Activated CD4-positive, alpha-beta T cell treated with anti-CD3 and anti-CD28 coated beads for 36 hours (primary cell): ENCODE measurements around the gene PRRC2A. TPM values are rescaled to one million over a fixed set of nuclear protein-coding genes. Genes with fewer than 3 reads are reported as not detected.
A peak's percentile ranks its signal among the peaks of the same experiment; 100 is the strongest.

Experiments used
- ATAC-seq: fragments of 200-7000 bp; cut with Tn5 transposase; one replicate; pipeline ENCODE4 v1.10.0; 2021; ENCODE audit warnings: mild to moderate bottlenecking, moderate library complexity
- CTCF ChIA-PET: fragments of 350-600 bp; sonication (Branson Sonifier 250); formaldehyde crosslinking; loops from one replicate; lab custom pipeline; 2021; ENCODE audit warnings: antibody characterized with exemption; lab: Charles Lee
- POLR2A ChIA-PET: fragments of 350-600 bp; sonication (Branson Sonifier 250); formaldehyde crosslinking; loops from one replicate; lab custom pipeline; 2021; ENCODE audit warnings: antibody characterized with exemption, inconsistent platforms; lab: Charles Lee
- DNase-seq: peaks from one replicate; pipeline ENCODE4 v3.0.0-alpha.2; 2020
- H3K27ac Mint-ChIP-seq: one replicate; pipeline ENCODE4 v1.8.0; 2021; ENCODE audit warnings: mixed read lengths
- H3K27me3 Mint-ChIP-seq: one replicate; pipeline ENCODE4 v1.8.0; 2021; ENCODE audit warnings: mixed read lengths
- H3K36me3 Mint-ChIP-seq: one replicate; pipeline ENCODE4 v1.8.0; 2021; ENCODE audit warnings: low read depth, mixed read lengths
- H3K4me1 Mint-ChIP-seq: one replicate; pipeline ENCODE4 v1.8.0; 2021; ENCODE audit warnings: mixed read lengths
- H3K4me3 Mint-ChIP-seq: one replicate; pipeline ENCODE4 v1.8.0; 2021; ENCODE audit warnings: mild to moderate bottlenecking, moderate library complexity, mixed read lengths
- H3K9me3 Mint-ChIP-seq: one replicate; pipeline ENCODE4 v1.8.0; 2021; ENCODE audit warnings: low read depth, mixed read lengths
- intact Hi-C, 2 experiments: fragments of 100-400 bp; cut with DNase I in 1 of 2; cut with micrococcal nuclease in 1 of 2; formaldehyde crosslinking; loops; one replicate each; pipeline versions ENCODE4 v1.14.2 to v1.15.1; 2022 to 2024; cut with DNase I, micrococcal nuclease
- total RNA-seq, 2 experiments: library from RNA; stranded (reverse); gene quantifications; one replicate each; pipeline ENCODE4 v1.2.3, GENCODE V29; 2021

The PRRC2A gene
- total RNA-seq, 2 experiments from 2014 or later: 255 to 280 TPM

DNA sequence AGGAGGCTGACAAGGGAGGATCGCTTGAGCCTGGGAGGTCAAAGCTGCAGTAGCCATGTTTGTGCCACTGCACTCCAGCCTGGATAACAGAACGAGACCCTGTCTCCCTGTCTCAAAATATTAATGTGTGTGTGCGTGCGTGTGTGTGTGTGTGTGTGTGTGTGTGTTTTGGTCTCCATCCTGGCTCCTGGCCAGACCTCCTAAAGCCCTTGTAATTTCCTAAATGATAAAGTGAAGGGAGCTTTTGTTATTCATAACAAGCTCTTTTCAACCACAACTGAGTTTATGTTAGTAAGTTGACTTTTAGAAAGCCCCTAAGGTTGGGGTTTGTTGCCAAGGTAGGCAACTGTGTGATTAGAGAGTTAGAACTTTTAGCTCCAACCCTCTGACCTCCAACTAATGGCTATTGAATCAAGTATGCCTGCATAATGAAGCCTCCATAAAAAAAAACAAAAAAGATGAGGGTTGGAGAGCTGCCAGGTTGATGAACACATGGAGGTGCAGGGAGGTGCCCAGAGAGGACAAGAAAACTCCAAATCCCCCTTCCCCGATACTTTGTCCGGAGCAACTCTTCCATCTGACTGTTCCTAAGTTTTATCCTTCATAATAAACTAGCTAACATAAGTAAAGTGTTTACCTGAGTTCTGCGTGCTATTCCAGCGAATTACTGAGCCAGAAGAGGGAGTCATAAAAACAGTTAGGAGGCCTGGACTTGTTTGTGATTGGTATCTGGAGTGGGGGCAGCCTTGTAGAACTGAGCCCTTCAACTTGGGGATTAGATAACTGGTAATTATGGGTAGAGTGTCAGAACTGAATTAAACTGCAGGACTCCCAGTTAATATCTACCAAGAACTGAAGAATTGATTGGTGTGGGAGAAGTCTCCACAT, 10.8 kb upstream of the PRRC2A start:
- Mint-ChIP-seq H3K27ac (no peak overlapping the region), H3K9me3 (no peaks in the 10 kb centered on the region), H3K36me3 (no peaks in the 10 kb centered on the region), H3K4me1 (peaks cover 2% of the 10 kb centered on the region), H3K27me3 (no peaks in the 10 kb centered on the region), H3K4me3 (no peak overlapping the region)
- ChIA-PET CTCF (interaction anchor here (0.6 to 21.6 kb wide), 7 partner anchors 9 to 622 kb away, joined by 3 to 658 read pairs (median 7); partner anchors contain the start of genes ATP6V1G2, DDX39B, LST1 and NFKBIL1), POLR2A (no interaction called here)
- intact Hi-C loops: no loop called here
- DNase-seq: no peak
- no peak for ATAC-seq

GRCh38 chr6:31610968-31611367, 9.5 kb upstream of the PRRC2A start:
- DNase-seq (no peak), ATAC-seq (no peak)
- Mint-ChIP-seq H3K27me3 (no peaks in the 10 kb centered on the region), H3K4me1 (peaks cover 15% of the 10 kb centered on the region), H3K27ac (no peak overlapping the region), H3K9me3 (no peaks in the 10 kb centered on the region), H3K36me3 (no peaks in the 10 kb centered on the region), H3K4me3 (no peak overlapping the region)
- intact Hi-C loops: no loop called here
- ChIA-PET POLR2A (interaction anchor here (0.5 to 0.6 kb wide), 2 partner anchors 9 to 83 kb away, joined by 3 read pairs; no protein-coding TSS in a partner anchor), CTCF (interaction anchor here (0.6 to 21.6 kb wide), 7 partner anchors 13 to 167 kb away, joined by 3 to 658 read pairs (median 6); partner anchors contain the start of genes ATP6V1G2, DDX39B, LST1 and NFKBIL1)

- Mint-ChIP-seq H3K27ac (no peak overlapping the region), H3K27me3 (no peaks in the 10 kb centered on the region), H3K9me3 (no peaks in the 10 kb centered on the region), H3K4me1 (peaks cover 33% of the 10 kb centered on the region), H3K36me3 (peaks cover 4% of the 10 kb centered on the region), H3K4me3 (no peak overlapping the region)
- ChIA-PET POLR2A (no interaction called here), CTCF (interaction anchor here (0.6 to 4.4 kb wide), 2 partner anchors 16 to 55 kb away, joined by 3 to 22 read pairs; no protein-coding TSS in a partner anchor)
- no peak for ATAC-seq
- DNase-seq: no peak
- intact Hi-C loops: no loop called here
Measured at GRCh38 chr6:31614075-31614619, 6.4 kb upstream of the PRRC2A start.

DNA sequence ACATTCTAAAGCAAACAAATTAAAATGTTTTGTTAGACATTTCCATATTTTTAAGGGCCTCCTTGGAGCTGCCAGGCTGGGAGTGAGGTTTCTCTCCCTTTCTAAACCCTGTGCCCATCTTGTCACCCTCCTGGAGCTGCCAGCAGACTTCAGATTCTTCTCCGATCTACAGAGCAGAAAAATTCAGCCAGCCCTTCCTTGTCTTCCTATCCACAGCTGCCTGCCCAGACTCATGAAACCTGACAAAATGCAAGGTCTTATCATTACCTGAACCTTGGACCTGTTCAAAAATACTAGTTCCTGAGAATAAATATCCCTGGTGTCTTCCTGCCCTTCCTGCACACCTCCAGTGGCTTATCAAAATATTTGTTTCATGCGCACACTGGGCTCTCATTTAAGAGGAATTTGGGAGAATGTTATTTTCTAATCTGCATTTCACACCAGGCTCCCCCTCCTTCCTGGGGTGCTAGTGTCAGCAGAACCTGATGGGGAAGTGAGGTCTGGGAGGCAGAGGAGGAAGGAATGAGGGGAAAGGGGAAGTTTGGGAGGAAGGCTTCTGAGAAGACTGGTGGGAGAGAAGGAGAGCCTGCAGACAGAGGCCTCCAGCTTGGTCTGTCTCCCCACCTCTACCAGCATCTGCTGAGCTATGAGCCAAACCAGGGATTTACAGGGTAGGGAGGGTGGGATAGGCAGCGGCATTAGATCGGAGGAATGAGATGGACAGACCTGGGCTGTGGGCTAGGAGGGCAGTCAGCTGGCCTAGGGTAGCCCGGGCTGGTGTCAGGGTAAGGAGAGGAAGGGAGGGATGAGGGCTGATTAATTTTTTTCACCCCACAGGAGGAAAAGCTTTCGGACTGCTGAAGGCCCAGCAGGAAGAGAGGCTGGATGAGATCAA, 5.6 kb upstream of the PRRC2A start, which contains the start of gene AIF1:
Gene AIF1, plus strand, starts transcription at position 551 of the 895 bp plus-strand sequence. Its CDS starts 96 bp downstream, at position 647.
- no peak for ATAC-seq
- CTCF ChIA-PET: interaction anchor here (0.6 to 4.4 kb wide), 4 partner anchors 16 to 69 kb away, joined by 3 to 22 read pairs (median 4); partner anchors contain the start of gene ATP6V1G2
- intact Hi-C loops: no loop called here

GRCh38 chr6:31615748-31616147, 4.8 kb upstream of the PRRC2A start:
- Mint-ChIP-seq H3K9me3 (no peaks in the 10 kb centered on the region), H3K4me3 (peak overlapping the region; percentile 75), H3K27ac (peak overlapping the region; percentile 86), H3K4me1 (peaks cover 39% of the 10 kb centered on the region), H3K36me3 (peaks cover 11% of the 10 kb centered on the region), H3K27me3 (no peaks in the 10 kb centered on the region)
- POLR2A ChIA-PET: interaction anchor here (1.1 kb wide), 1 partner anchor 37 kb away, joined by 3 read pairs; the partner anchor contains the start of gene BAG6
- DNase-seq: peak; percentile 56
- no peak for ATAC-seq
- CTCF ChIA-PET: interaction anchor here (0.8 to 4.4 kb wide), 4 partner anchors 17 to 70 kb away, joined by 3 to 22 read pairs (median 6); partner anchors contain the start of gene ATP6V1G2
- intact Hi-C loops: no loop called here

More for the DNA sequence above, 5.6 kb upstream of the PRRC2A start, which contains the start of gene AIF1:
- Mint-ChIP-seq H3K27me3 (no peaks in the 10 kb centered on the region), H3K4me3 (peak within 1 kb of the TSS; percentile 75), H3K9me3 (no peaks in the 10 kb centered on the region), H3K4me1 (peaks cover 39% of the 10 kb centered on the region), H3K27ac (peak within 1 kb of the TSS; percentile 86), H3K36me3 (peaks cover 11% of the 10 kb centered on the region)
- POLR2A ChIA-PET: interaction anchor here (1.1 kb wide), 1 partner anchor 37 kb away, joined by 3 read pairs; the partner anchor contains the start of gene BAG6
- no peak for DNase-seq

GRCh38 chr6:31617010-31617409, 3.5 kb upstream of the PRRC2A start:
- intact Hi-C loops: no loop called here
- peaks cover 20% of the 10 kb centered on the region for H3K36me3 Mint-ChIP-seq
- no peaks in the 10 kb centered on the region for H3K27me3 Mint-ChIP-seq
- H3K4me1 Mint-ChIP-seq: peaks cover 46% of the 10 kb centered on the region
- ATAC-seq (no peak), DNase-seq (no peak)
- H3K27ac Mint-ChIP-seq: peak overlapping the region; percentile 86
- ChIA-PET CTCF (interaction anchor here (0.5 to 4.4 kb wide), 7 partner anchors 18 to 306 kb away, joined by 3 to 22 read pairs (median 4); partner anchors contain the start of genes NFKBIL1 and TNF), POLR2A (interaction anchor here (0.6 kb wide), 2 partner anchors 12 to 179 kb away, joined by 3 to 7 read pairs; partner anchors contain the start of gene VARS1)
- peak overlapping the region; percentile 75 for H3K4me3 Mint-ChIP-seq
- no peaks in the 10 kb centered on the region for H3K9me3 Mint-ChIP-seq

- Mint-ChIP-seq H3K27ac (peak overlapping the region; percentile 97), H3K4me3 (peak overlapping the region; percentile 95), H3K36me3 (peaks cover 47% of the 10 kb centered on the region), H3K27me3 (no peaks in the 10 kb centered on the region), H3K4me1 (peaks cover 52% of the 10 kb centered on the region), H3K9me3 (no peaks in the 10 kb centered on the region)
- ChIA-PET POLR2A (interaction anchor here (0.6 to 1.4 kb wide), 9 partner anchors 9 to 243 kb away, joined by 3 to 6 read pairs (median 3); partner anchors contain the start of genes DDX39B, GPANK1, HSPA1B and NEU1), CTCF (interaction anchor here (0.6 to 1.0 kb wide), 5 partner anchors 22 to 128 kb away, joined by 3 to 9 read pairs (median 3); partner anchors contain the start of gene ATP6V1G2)
- DNase-seq: peak; percentile 98
- intact Hi-C loops: loop anchor here (1.0 to 2.0 kb wide), 22 partner anchors 32 to 1235 kb away; partner anchors contain the start of genes BAG6 (in 2 of the 2), NFKBIL1 (in 2 of the 2), ABHD16A (in 1 of the 2) and ATP6V1G2 (in 1 of the 2)
- peak; percentile 82 for ATAC-seq
Measured at GRCh38 chr6:31619805-31620585, 520 bp upstream of the PRRC2A start.

DNA sequence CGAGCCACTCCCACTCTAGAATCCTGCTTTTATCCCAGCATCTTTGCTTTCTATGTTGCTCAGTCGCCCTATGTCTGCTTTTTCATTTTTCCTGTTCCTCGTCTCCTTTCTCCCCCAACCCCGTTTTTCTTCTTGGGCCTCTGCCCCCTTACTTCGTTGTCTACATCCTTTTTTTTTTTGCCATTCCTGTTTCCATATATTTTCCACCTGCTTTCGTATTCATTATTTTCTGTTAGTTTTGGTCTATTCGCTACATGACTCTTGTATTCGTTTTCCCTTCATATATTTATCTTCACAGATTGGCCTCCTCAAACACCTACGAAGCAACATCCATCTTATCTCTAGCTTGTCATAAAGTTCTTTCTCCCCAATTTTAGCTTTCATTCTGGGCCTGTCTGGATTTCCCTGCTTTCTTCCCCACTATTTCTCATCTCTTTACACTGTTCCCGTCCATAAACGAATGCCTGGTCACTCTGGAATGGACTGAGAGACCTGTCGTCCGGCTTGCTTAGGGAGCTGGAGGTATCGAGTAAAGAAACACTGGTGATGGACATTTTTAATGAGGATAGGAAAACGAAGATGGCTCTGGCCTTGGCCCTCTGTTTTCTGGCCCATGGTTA, 915 bp downstream of the PRRC2A start:
- DNase-seq (no peak), ATAC-seq (no peak)
- H3K4me1 Mint-ChIP-seq: peaks cover 37% of the 10 kb centered on the region
- H3K9me3 Mint-ChIP-seq: no peaks in the 10 kb centered on the region
- H3K27me3 Mint-ChIP-seq: no peaks in the 10 kb centered on the region
- peak overlapping the region; percentile 95 for H3K4me3 Mint-ChIP-seq
- intact Hi-C loops: loop anchor here (2.0 kb wide), 7 partner anchors 39 to 1233 kb away; partner anchors contain the start of genes ATP6V1G2 (in 1 of the 2), C6orf47 (in 1 of the 2), MRPS18B (in 1 of the 2) and NFKBIL1 (in 1 of the 2)
- ChIA-PET CTCF (interaction anchor here (0.7 to 1.8 kb wide), 5 partner anchors 17 to 189 kb away, joined by 3 to 8 read pairs (median 3); partner anchors contain the start of gene DDX39B), POLR2A (interaction anchor here (0.5 to 2.8 kb wide), 6 partner anchors 17 to 212 kb away, joined by 3 to 11 read pairs (median 4); partner anchors contain the start of genes BAG6 and GPANK1)
- peak overlapping the region; percentile 99 for H3K27ac Mint-ChIP-seq
- peaks cover 61% of the 10 kb centered on the region for H3K36me3 Mint-ChIP-seq

GRCh38 chr6:31621991-31622390, 1.5 kb downstream of the PRRC2A start:
- POLR2A ChIA-PET: interaction anchor here (0.5 to 2.8 kb wide), 9 partner anchors 17 to 893 kb away, joined by 3 to 11 read pairs (median 4); partner anchors contain the start of genes BAG6, GPANK1 and MSH5
- Mint-ChIP-seq H3K27me3 (no peaks in the 10 kb centered on the region), H3K4me1 (peaks cover 32% of the 10 kb centered on the region), H3K9me3 (no peaks in the 10 kb centered on the region), H3K27ac (peak overlapping the region; percentile 99), H3K36me3 (peaks cover 61% of the 10 kb centered on the region), H3K4me3 (peak overlapping the region; percentile 95)
- intact Hi-C loops: loop anchor here (2.0 kb wide), 7 partner anchors 39 to 1233 kb away; partner anchors contain the start of genes ATP6V1G2 (in 1 of the 2), C6orf47 (in 1 of the 2), MRPS18B (in 1 of the 2) and NFKBIL1 (in 1 of the 2)
- no peak for ATAC-seq
- DNase-seq: no peak
- CTCF ChIA-PET: interaction anchor here (0.7 to 1.8 kb wide), 5 partner anchors 17 to 188 kb away, joined by 3 to 8 read pairs (median 3); partner anchors contain the start of gene DDX39B
